MM.1S (cell line): Measurements from ENCODE around the gene GBGT1.

Source experiments
- CTCF ChIP-seq: fragments of 300-600 bp; sonication (generic); IDR thresholded peaks from 2 replicates; pipeline ENCODE4 v1.5.1; 2016; ENCODE audit warnings: antibody characterized with exemption, low read length, mixed read lengths
- EZH2 ChIP-seq: fragments of 300-600 bp; sonication (generic); optimal IDR thresholded peaks from 2 replicates; pipeline ENCODE3; 2017; ENCODE audit warnings: low read depth, mild to moderate bottlenecking, antibody characterized with exemption, low read length, mixed read lengths
- EZH2phosphoT487 ChIP-seq: fragments of 300-600 bp; sonication (generic); IDR thresholded peaks from 2 replicates; pipeline ENCODE4 v1.6.1; 2018; ENCODE audit warnings: antibody characterized with exemption, low read length

GRCh38 chr9:133119846-133120500 is 43.7 kb downstream of the GBGT1 start:
- TF ChIP-seq CTCF (no peak), EZH2 (no peak), EZH2phosphoT487 (no peak)
